Measurements from ENCODE around the gene LCN12. TPM values are rescaled to one million over a fixed set of nuclear protein-coding genes. Genes with fewer than 3 reads are reported as not detected.

LCN12 gene
- total RNA-seq, 1 donor from 2014 or later, result not detected

DNA sequence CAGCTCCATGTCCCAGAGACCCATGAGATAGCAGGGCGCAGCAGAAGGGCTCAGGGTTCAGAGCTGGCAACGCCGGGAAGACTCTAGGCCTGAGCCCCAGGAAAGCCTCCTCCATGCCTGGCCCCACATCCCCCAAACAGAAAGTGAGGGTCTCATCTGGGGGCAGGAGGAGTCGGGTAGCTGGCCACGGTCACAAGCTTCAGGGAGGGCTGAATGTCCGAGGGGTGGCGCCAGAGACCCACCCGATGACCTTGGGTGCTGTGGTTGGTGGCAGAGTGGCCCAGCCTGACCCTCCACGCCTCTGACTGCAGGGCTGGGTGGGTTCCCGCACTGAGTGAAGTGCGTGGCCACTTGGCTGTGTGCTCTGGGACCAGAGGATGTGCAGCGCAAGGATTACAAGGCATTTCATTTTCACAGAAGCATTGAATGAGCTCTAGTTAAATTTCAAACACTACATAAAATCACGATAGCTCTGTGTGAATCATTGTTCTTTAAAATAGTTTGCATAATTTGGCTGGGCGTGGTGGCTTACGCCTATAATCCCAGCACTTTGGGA is 4.0 kb upstream of the LCN12 start:
- Histone ChIP-seq H3K9me3 (ENCODE audit: low read depth) (no peaks in the 10 kb centered on the region), H3K27ac (no peak overlapping the region), H3K4me3 (no peak overlapping the region), H3F3A (ENCODE audit: low read depth) (peaks cover 18% of the 10 kb centered on the region), H2AFZ (replicated peaks) (no peak overlapping the region), H3K9ac (no peak overlapping the region), H3K36me3 (no peaks in the 10 kb centered on the region), H3K4me2 (no peak overlapping the region), H3K27me3 (no peaks in the 10 kb centered on the region), H3K4me1 (peaks cover 21% of the 10 kb centered on the region), H4K20me1 (ENCODE audit: low read depth) (peaks cover 10% of the 10 kb centered on the region), H3K79me2 (ENCODE audit: low read depth) (peaks cover 10% of the 10 kb centered on the region)
- H3K4me1 Mint-ChIP-seq, result peaks cover 6% of the 10 kb centered on the region
- peak; percentile 74 for DNase-seq (ENCODE audit: low spot score)
- peak overlapping the region; percentile 81 for H3K4me3 Mint-ChIP-seq
- H3K36me3 Mint-ChIP-seq, result no peaks in the 10 kb centered on the region
- H3K27me3 Mint-ChIP-seq (ENCODE audit: insufficient read depth, low read depth), result peaks cover 2% of the 10 kb centered on the region
- no peaks in the 10 kb centered on the region for H3K9me3 Mint-ChIP-seq
- TF ChIP-seq EZH2 (IDR thresholded peaks at IDR 0.05) (no peak), CTCF (IDR thresholded peaks at IDR 0.05) (peak; percentile 60), EZH2phosphoT487 (IDR thresholded peaks at IDR 0.05) (no peak)
- H3K27ac Mint-ChIP-seq, result no peak overlapping the region

DNA sequence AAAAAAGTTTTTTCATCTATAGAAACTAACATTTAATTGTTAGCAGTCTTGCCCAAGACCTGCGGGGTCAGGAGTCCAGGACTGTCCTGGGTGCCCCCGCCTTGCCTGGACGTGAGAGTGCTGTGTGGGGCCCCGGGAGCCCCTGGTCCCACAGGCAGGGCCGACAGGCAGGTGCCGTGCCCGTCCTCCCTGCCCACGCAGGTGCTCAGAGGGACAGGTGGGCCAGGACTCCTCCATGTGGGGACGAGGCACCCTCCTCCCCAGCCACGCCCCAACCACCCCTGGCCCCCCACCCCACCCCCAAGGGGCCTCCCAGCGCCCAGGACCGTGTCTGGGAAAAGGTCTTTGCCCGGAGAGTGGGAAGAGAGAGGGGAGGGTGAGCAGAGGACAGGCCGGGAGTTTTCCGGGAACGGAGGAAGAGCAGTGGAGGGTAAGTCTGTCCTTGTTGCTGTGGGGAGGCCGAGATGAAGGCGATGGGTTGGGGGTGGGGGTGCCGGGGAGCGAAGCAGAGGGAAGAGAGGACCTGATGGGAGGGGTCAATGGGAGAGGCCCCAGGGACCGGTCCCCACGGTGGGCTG is 2.7 kb upstream of the LCN12 start:
- peak overlapping the region; percentile 53 for H3K4me3 ChIP-seq
- Mint-ChIP-seq H3K9me3 (no peaks in the 10 kb centered on the region), H3K4me3 (peak overlapping the region; percentile 88), H3K27me3 (ENCODE audit: insufficient read depth, low read depth) (peaks cover 2% of the 10 kb centered on the region), H3K4me1 (peaks cover 6% of the 10 kb centered on the region), H3K36me3 (no peaks in the 10 kb centered on the region), H3K27ac (no peak overlapping the region)
- no peaks in the 10 kb centered on the region for H3K9me3 ChIP-seq (ENCODE audit: low read depth)
- no peaks in the 10 kb centered on the region for H4K20me1 ChIP-seq (ENCODE audit: low read depth)
- H3K27me3 ChIP-seq, result no peaks in the 10 kb centered on the region
- H3K4me1 ChIP-seq, result peaks cover 21% of the 10 kb centered on the region
- peak overlapping the region; percentile 20 for H3K9ac ChIP-seq
- no peak overlapping the region for H2AFZ ChIP-seq (replicated peaks)
- H3K79me2 ChIP-seq (ENCODE audit: low read depth), result no peaks in the 10 kb centered on the region
- peaks cover 18% of the 10 kb centered on the region for H3F3A ChIP-seq (ENCODE audit: low read depth)
- peak overlapping the region; percentile 81 for H3K4me2 ChIP-seq
- H3K36me3 ChIP-seq, result no peaks in the 10 kb centered on the region
- H3K27ac ChIP-seq, result no peak overlapping the region
- TF ChIP-seq CTCF (IDR thresholded peaks at IDR 0.05), result no peak
- no peak for TF ChIP-seq EZH2phosphoT487 (IDR thresholded peaks at IDR 0.05)
- no peak for TF ChIP-seq EZH2 (IDR thresholded peaks at IDR 0.05)
- peak; percentile 38 for DNase-seq (ENCODE audit: low spot score)

GRCh38 chr9:136949817-136950655 is 2.0 kb upstream of the LCN12 start:
- H3K27me3 ChIP-seq, result no peaks in the 10 kb centered on the region
- no peaks in the 10 kb centered on the region for H3K27me3 Mint-ChIP-seq (ENCODE audit: insufficient read depth, low read depth)
- H3K36me3 Mint-ChIP-seq, result no peaks in the 10 kb centered on the region
- H3K36me3 ChIP-seq, result no peaks in the 10 kb centered on the region
- no peaks in the 10 kb centered on the region for H3K79me2 ChIP-seq (ENCODE audit: low read depth)
- no peaks in the 10 kb centered on the region for H4K20me1 ChIP-seq (ENCODE audit: low read depth)
- H3K9me3 Mint-ChIP-seq, result no peaks in the 10 kb centered on the region
- peaks cover 18% of the 10 kb centered on the region for H3F3A ChIP-seq (ENCODE audit: low read depth)
- H3K4me1 Mint-ChIP-seq, result peaks cover 6% of the 10 kb centered on the region
- peak; percentile 96 for DNase-seq (ENCODE audit: low spot score)
- TF ChIP-seq EZH2phosphoT487 (IDR thresholded peaks at IDR 0.05) (no peak), CTCF (IDR thresholded peaks at IDR 0.05) (peak; percentile 11)
- no peaks in the 10 kb centered on the region for H3K9me3 ChIP-seq (ENCODE audit: low read depth)
- peak overlapping the region; percentile 89 for H3K27ac Mint-ChIP-seq
- H2AFZ ChIP-seq (replicated peaks), result peak overlapping the region; percentile 46
- H3K9ac ChIP-seq, result peak overlapping the region; percentile 29
- H3K4me3 Mint-ChIP-seq, result peak overlapping the region; percentile 88
- peak overlapping the region; percentile 57 for H3K27ac ChIP-seq
- H3K4me3 ChIP-seq, result peak overlapping the region; percentile 53
- H3K4me1 ChIP-seq, result peaks cover 21% of the 10 kb centered on the region
- peak overlapping the region; percentile 81 for H3K4me2 ChIP-seq

Measured in neural progenitor cell (in vitro differentiated cells).